ENCODE results near the gene HNF1A. TPM values are rescaled to one million over a fixed set of nuclear protein-coding genes. Genes with fewer than 3 reads are reported as not detected.
A peak's percentile ranks its signal among the peaks of the same experiment; 100 is the strongest.
"Not testable (repeated sequence)": the region's sequence is repeated elsewhere in the genome, so short reads cannot be mapped to it uniquely, and the experiment has no call there.

HNF1A gene
- total RNA-seq, 4 donors from 2014 or later, result not detected

DNA sequence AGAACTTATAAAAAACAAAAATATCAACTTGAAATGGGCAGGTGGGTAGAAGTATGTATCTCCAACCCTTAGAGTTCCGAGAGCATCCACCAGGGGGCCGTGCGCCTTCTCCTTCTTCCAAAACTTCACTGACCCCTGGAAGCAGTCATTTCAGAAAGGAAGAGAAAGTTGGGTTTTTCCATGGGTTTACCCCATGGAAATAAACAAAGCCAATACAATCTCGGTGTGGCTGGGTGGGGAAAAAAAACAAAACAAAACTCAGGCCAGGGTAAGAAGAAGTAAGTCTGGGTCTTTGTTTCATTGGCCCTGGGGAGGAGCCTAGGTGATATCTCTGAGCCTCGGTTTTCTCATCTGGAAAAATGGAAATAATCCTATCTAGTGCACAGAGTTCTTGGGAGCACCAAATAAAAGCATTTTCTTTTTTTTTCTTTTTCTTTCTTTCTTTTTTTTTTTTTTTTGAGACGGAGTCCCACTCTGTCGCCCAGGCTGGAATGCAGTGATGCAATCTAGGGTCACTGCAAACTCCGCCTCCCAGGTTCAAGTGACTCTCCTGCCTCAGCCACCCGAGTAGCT lies 33.6 kb upstream of the HNF1A start:
- 40 to 43% methylated on average over 9 of the region's 9 CpGs for WGBS, 2 donors
- DNase-seq, result peak; percentile 43 to 52
- Histone ChIP-seq H3K4me1 (no peaks in the 10 kb centered on the region), H3K36me3 (no peaks in the 10 kb centered on the region), H3K27me3 (no peaks in the 10 kb centered on the region), H3K9me3 (no peaks in the 10 kb centered on the region), H3K27ac (no peak overlapping the region), H3K4me3 (replicated peaks in 1 of 3) (no peak overlapping the region)
- no peak for TF ChIP-seq POLR2A (IDR thresholded peaks at IDR 0.05)
- TF ChIP-seq, protein P1, sequence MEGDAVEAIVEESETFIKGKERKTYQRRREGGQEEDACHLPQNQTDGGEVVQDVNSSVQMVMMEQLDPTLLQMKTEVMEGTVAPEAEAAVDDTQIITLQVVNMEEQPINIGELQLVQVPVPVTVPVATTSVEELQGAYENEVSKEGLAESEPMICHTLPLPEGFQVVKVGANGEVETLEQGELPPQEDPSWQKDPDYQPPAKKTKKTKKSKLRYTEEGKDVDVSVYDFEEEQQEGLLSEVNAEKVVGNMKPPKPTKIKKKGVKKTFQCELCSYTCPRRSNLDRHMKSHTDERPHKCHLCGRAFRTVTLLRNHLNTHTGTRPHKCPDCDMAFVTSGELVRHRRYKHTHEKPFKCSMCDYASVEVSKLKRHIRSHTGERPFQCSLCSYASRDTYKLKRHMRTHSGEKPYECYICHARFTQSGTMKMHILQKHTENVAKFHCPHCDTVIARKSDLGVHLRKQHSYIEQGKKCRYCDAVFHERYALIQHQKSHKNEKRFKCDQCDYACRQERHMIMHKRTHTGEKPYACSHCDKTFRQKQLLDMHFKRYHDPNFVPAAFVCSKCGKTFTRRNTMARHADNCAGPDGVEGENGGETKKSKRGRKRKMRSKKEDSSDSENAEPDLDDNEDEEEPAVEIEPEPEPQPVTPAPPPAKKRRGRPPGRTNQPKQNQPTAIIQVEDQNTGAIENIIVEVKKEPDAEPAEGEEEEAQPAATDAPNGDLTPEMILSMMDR (IDR thresholded peaks at IDR 0.05), result peak; percentile 22 to 72 (median 46)
- intact Hi-C loops (cut with DNase I), result no loop called here

- H3K9me3 ChIP-seq, result not testable (repeated sequence)
- 91 to 93% methylated on average over 6 of the region's 6 CpGs for WGBS, 2 donors
Measured at GRCh38 chr12:120945516-120945915, 32.8 kb upstream of the HNF1A start.

GRCh38 chr12:120950260-120950799 lies 28.0 kb upstream of the HNF1A start:
- DNase-seq, H3K9me3 ChIP-seq: not testable (repeated sequence)
- 96 to 100% methylated on average over 5 to 12 of the region's 31 CpGs for WGBS, 2 donors

More at GRCh38 chr12:120945516-120945915, 32.8 kb upstream of the HNF1A start:
- H3K4me1 ChIP-seq; intact Hi-C loops (cut with DNase I); DNase-seq; H3K36me3 ChIP-seq; H3K27ac ChIP-seq; H3K27me3 ChIP-seq; H3K4me3 ChIP-seq (replicated peaks in 1 of 3): not testable (repeated sequence)

GRCh38 chr12:120950807-120951206 lies 27.5 kb upstream of the HNF1A start:
- DNase-seq, result no peak
- Histone ChIP-seq H3K9me3 (no peaks in the 10 kb centered on the region), H3K27me3 (no peaks in the 10 kb centered on the region), H3K4me3 (replicated peaks in 1 of 3) (no peak overlapping the region), H3K4me1 (no peaks in the 10 kb centered on the region), H3K36me3 (no peaks in the 10 kb centered on the region), H3K27ac (no peak overlapping the region)
- TF ChIP-seq POLR2A (IDR thresholded peaks at IDR 0.05), result no peak
- TF ChIP-seq, protein P1 (IDR thresholded peaks at IDR 0.05), result no peak
- WGBS, 2 donors, result 93 to 96% methylated on average over 5 of the region's 5 CpGs
- intact Hi-C loops (cut with DNase I), result no loop called here

More at GRCh38 chr12:120950260-120950799, 28.0 kb upstream of the HNF1A start:
- H3K4me1 ChIP-seq; H3K36me3 ChIP-seq; intact Hi-C loops (cut with DNase I); H3K4me3 ChIP-seq (replicated peaks in 1 of 3); H3K27me3 ChIP-seq; H3K27ac ChIP-seq: not testable (repeated sequence)

- intact Hi-C loops (cut with DNase I), result no loop called here
- no peak overlapping the region for H3K4me3 ChIP-seq (replicated peaks in 1 of 3)
- H3K36me3 ChIP-seq, result no peaks in the 10 kb centered on the region
- H3K9me3 ChIP-seq, result no peaks in the 10 kb centered on the region
- WGBS, 2 donors, result 76% methylated on average over 4 of the region's 4 CpGs
- no peaks in the 10 kb centered on the region for H3K27me3 ChIP-seq
- H3K27ac ChIP-seq, result no peak overlapping the region
- TF ChIP-seq, protein P1 (IDR thresholded peaks at IDR 0.05), result no peak
- TF ChIP-seq POLR2A (IDR thresholded peaks at IDR 0.05), result no peak
- H3K4me1 ChIP-seq, result no peaks in the 10 kb centered on the region
- DNase-seq, result no peak
Measured at GRCh38 chr12:120955232-120955631, 23.1 kb upstream of the HNF1A start.

DNA sequence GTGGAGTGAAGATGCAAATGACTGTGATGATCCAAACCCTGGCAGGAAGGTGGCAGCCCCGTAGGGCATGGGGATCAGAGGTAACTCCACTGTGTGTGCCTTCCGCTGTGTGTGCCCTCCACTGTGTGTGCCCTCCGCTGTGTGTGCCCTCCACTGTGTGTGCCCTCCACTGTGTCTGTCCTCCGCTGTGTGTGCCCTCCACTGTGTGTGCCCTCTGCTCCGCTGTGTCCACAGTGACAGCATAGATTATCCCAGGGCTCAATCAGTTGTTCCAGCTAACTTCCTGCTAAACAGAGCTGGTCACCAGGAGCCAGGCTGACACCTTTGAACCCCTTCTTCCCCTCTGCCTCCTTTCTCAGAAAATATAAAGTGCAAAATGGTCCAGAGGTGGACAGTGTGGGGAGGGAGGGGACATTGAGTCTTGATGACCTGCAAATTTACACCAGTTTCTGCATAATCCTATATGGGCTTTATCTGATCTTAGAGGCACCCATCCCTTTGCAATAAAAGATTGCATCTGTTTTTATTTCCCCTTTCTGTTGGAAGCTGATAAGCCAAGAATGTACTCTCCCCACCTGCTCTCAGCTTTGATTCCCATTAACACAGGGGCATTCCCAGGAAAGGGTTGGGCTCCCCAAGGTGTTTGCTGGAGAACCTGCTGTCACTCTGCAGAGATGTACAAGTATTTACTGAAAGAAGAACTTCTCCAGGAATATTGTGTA lies 21.6 kb upstream of the HNF1A start:
- TF ChIP-seq, protein P1 (IDR thresholded peaks at IDR 0.05), result no peak
- no peak for TF ChIP-seq POLR2A (IDR thresholded peaks at IDR 0.05)
- Histone ChIP-seq H3K36me3 (no peaks in the 10 kb centered on the region), H3K4me1 (no peaks in the 10 kb centered on the region), H3K9me3 (no peaks in the 10 kb centered on the region), H3K4me3 (replicated peaks in 1 of 3) (no peak overlapping the region), H3K27ac (no peak overlapping the region), H3K27me3 (no peaks in the 10 kb centered on the region)
- 70 to 91% methylated on average over 5 of the region's 5 CpGs for WGBS, 2 donors
- intact Hi-C loops (cut with DNase I), result no loop called here
- DNase-seq, result no peak
